Activated CD4-positive, alpha-beta T cell treated with anti-CD3 and anti-CD28 coated beads for 36 hours (primary cell): ENCODE results near the gene DKK3. TPM values are rescaled to one million over a fixed set of nuclear protein-coding genes. Genes with fewer than 3 reads are reported as not detected.
"Not testable (repeated sequence)": the region's sequence is repeated elsewhere in the genome, so short reads cannot be mapped to it uniquely, and the experiment has no call there.

ENCODE experiments used
- ATAC-seq: fragments of 200-7000 bp; cut with Tn5 transposase; one replicate; pipeline ENCODE4 v1.10.0; 2021; ENCODE audit warnings: mild to moderate bottlenecking, moderate library complexity
- CTCF ChIA-PET: fragments of 350-600 bp; sonication (Branson Sonifier 250); formaldehyde crosslinking; loops from one replicate; lab custom pipeline; 2021; ENCODE audit warnings: antibody characterized with exemption; lab: Charles Lee
- POLR2A ChIA-PET: fragments of 350-600 bp; sonication (Branson Sonifier 250); formaldehyde crosslinking; loops from one replicate; lab custom pipeline; 2021; ENCODE audit warnings: antibody characterized with exemption, inconsistent platforms; lab: Charles Lee
- DNase-seq: peaks from one replicate; pipeline ENCODE4 v3.0.0-alpha.2; 2020
- H3K27ac Mint-ChIP-seq: one replicate; pipeline ENCODE4 v1.8.0; 2021; ENCODE audit warnings: mixed read lengths
- H3K27me3 Mint-ChIP-seq: one replicate; pipeline ENCODE4 v1.8.0; 2021; ENCODE audit warnings: mixed read lengths
- H3K36me3 Mint-ChIP-seq: one replicate; pipeline ENCODE4 v1.8.0; 2021; ENCODE audit warnings: low read depth, mixed read lengths
- H3K4me1 Mint-ChIP-seq: one replicate; pipeline ENCODE4 v1.8.0; 2021; ENCODE audit warnings: mixed read lengths
- H3K4me3 Mint-ChIP-seq: one replicate; pipeline ENCODE4 v1.8.0; 2021; ENCODE audit warnings: mild to moderate bottlenecking, moderate library complexity, mixed read lengths
- H3K9me3 Mint-ChIP-seq: one replicate; pipeline ENCODE4 v1.8.0; 2021; ENCODE audit warnings: low read depth, mixed read lengths
- intact Hi-C, 2 experiments: fragments of 100-400 bp; cut with DNase I in 1 of 2; cut with micrococcal nuclease in 1 of 2; formaldehyde crosslinking; loops; one replicate each; pipeline versions ENCODE4 v1.14.2 to v1.15.1; 2022 to 2024; cut with DNase I, micrococcal nuclease
- total RNA-seq, 2 experiments: library from RNA; stranded (reverse); gene quantifications; one replicate each; pipeline ENCODE4 v1.2.3, GENCODE V29; 2021

DKK3 gene
- total RNA-seq, 2 experiments from 2014 or later: not detected

GRCh38 chr11:12046636-12047236 is 38.3 kb upstream of the DKK3 start:
- ChIA-PET POLR2A (no interaction called here), CTCF (interaction anchor here (0.6 to 6.9 kb wide), 12 partner anchors 17 to 252 kb away, joined by 3 to 168 read pairs (median 4); no protein-coding TSS in a partner anchor)
- Mint-ChIP-seq H3K27me3 (peaks cover 4% of the 10 kb centered on the region), H3K27ac (no peak overlapping the region), H3K9me3 (no peaks in the 10 kb centered on the region), H3K36me3 (no peaks in the 10 kb centered on the region), H3K4me1 (peaks cover 10% of the 10 kb centered on the region), H3K4me3 (no peak overlapping the region)
- no peak for DNase-seq
- ATAC-seq: no peak
- intact Hi-C loops: loop anchor here (1.0 to 5.0 kb wide), 4 partner anchors 106 to 846 kb away; no protein-coding TSS in a partner anchor

- POLR2A ChIA-PET: no interaction called here
- ATAC-seq (no peak), DNase-seq (no peak)
- CTCF ChIA-PET: interaction anchor here (0.7 to 6.9 kb wide), 10 partner anchors 16 to 259 kb away, joined by 3 to 168 read pairs (median 4); no protein-coding TSS in a partner anchor
- intact Hi-C loops: loop anchor here (2.0 to 5.0 kb wide), 4 partner anchors 106 to 846 kb away; no protein-coding TSS in a partner anchor
- H3K4me3 Mint-ChIP-seq: no peak overlapping the region
- H3K27ac Mint-ChIP-seq: no peak overlapping the region
- peaks cover 4% of the 10 kb centered on the region for H3K27me3 Mint-ChIP-seq
- peaks cover 11% of the 10 kb centered on the region for H3K4me1 Mint-ChIP-seq
- H3K9me3 Mint-ChIP-seq: no peaks in the 10 kb centered on the region
- H3K36me3 Mint-ChIP-seq: no peaks in the 10 kb centered on the region
These were observed 37.6 kb upstream of the DKK3 start for GRCh38 chr11:12045914-12046635.

- H3K36me3 Mint-ChIP-seq: no peaks in the 10 kb centered on the region
- intact Hi-C loops: loop anchor here (1.0 to 5.0 kb wide), 6 partner anchors 108 to 848 kb away; no protein-coding TSS in a partner anchor
- H3K9me3 Mint-ChIP-seq: no peaks in the 10 kb centered on the region
- no peak overlapping the region for H3K4me3 Mint-ChIP-seq
- ChIA-PET CTCF (interaction anchor here (0.6 to 6.9 kb wide), 30 partner anchors 14 to 456 kb away, joined by 3 to 168 read pairs (median 4); no protein-coding TSS in a partner anchor), POLR2A (interaction anchor here (0.6 kb wide), 1 partner anchor 225 kb away, joined by 6 read pairs; no protein-coding TSS in a partner anchor)
- ATAC-seq (no peak), DNase-seq (no peak)
- peaks cover 11% of the 10 kb centered on the region for H3K4me1 Mint-ChIP-seq
- H3K27me3 Mint-ChIP-seq: peaks cover 4% of the 10 kb centered on the region
- H3K27ac Mint-ChIP-seq: no peak overlapping the region
These were observed 36.4 kb upstream of the DKK3 start for GRCh38 chr11:12044799-12045198.

- DNase-seq (peak; percentile 80), ATAC-seq (peak; percentile 73)
- POLR2A ChIA-PET: no interaction called here
- intact Hi-C loops: loop anchor here (1.0 to 2.0 kb wide), 4 partner anchors 113 to 255 kb away; no protein-coding TSS in a partner anchor
- Mint-ChIP-seq H3K36me3 (no peaks in the 10 kb centered on the region), H3K27ac (no peak overlapping the region), H3K27me3 (peaks cover 4% of the 10 kb centered on the region), H3K4me1 (peaks cover 11% of the 10 kb centered on the region), H3K4me3 (no peak overlapping the region), H3K9me3 (no peaks in the 10 kb centered on the region)
- CTCF ChIA-PET: interaction anchor here (0.6 to 6.9 kb wide), 31 partner anchors 10 to 461 kb away, joined by 3 to 168 read pairs (median 3); no protein-coding TSS in a partner anchor
These were observed 35.7 kb upstream of the DKK3 start for GRCh38 chr11:12043959-12044791.

DNA sequence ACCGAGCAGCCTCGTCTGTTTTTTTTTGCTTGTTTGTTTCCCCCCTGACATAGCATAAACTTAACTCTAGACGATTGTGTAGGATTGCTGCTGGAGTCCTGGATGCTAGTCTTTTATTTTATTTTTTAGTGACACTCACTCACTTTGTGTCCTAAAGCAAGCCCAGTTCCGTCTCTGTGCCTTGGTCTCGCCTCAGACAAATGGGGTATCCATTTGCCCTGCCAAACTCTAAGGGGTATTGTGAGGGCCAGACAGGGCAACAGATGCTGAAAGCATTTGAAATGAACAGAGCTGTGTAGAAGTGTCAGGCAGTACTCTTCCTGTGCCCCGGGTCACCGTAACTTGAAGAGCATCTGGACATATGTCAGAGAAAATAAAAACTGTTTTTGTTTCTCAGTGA is 34.8 kb upstream of the DKK3 start:
- H3K36me3 Mint-ChIP-seq: no peaks in the 10 kb centered on the region
- ATAC-seq (no peak), DNase-seq (no peak)
- POLR2A ChIA-PET: no interaction called here
- peaks cover 4% of the 10 kb centered on the region for H3K27me3 Mint-ChIP-seq
- CTCF ChIA-PET: interaction anchor here (1.6 to 6.9 kb wide), 5 partner anchors 14 to 247 kb away, joined by 5 to 55 read pairs (median 8); no protein-coding TSS in a partner anchor
- H3K27ac Mint-ChIP-seq: no peak overlapping the region
- peaks cover 6% of the 10 kb centered on the region for H3K4me1 Mint-ChIP-seq
- H3K9me3 Mint-ChIP-seq: no peaks in the 10 kb centered on the region
- H3K4me3 Mint-ChIP-seq: no peak overlapping the region
- intact Hi-C loops: no loop called here

GRCh38 chr11:12042215-12042676 is 33.8 kb upstream of the DKK3 start:
- no peak overlapping the region for H3K27ac Mint-ChIP-seq
- H3K36me3 Mint-ChIP-seq: no peaks in the 10 kb centered on the region
- CTCF ChIA-PET: interaction anchor here (0.7 to 6.9 kb wide), 4 partner anchors 76 to 243 kb away, joined by 3 to 55 read pairs (median 6); no protein-coding TSS in a partner anchor

GRCh38 chr11:12040719-12041118 is 32.3 kb upstream of the DKK3 start:
- intact Hi-C loops, H3K36me3 Mint-ChIP-seq, H3K4me1 Mint-ChIP-seq, DNase-seq, H3K27me3 Mint-ChIP-seq, POLR2A ChIA-PET, H3K9me3 Mint-ChIP-seq, H3K4me3 Mint-ChIP-seq, ATAC-seq, H3K27ac Mint-ChIP-seq: not testable (repeated sequence)
- CTCF ChIA-PET: interaction anchor here (0.7 to 1.8 kb wide), 3 partner anchors 12 to 774 kb away, joined by 3 to 4 read pairs (median 4); no protein-coding TSS in a partner anchor

More at GRCh38 chr11:12042215-12042676, 33.8 kb upstream of the DKK3 start:
- no peak for ATAC-seq
- no peaks in the 10 kb centered on the region for H3K9me3 Mint-ChIP-seq
- H3K4me3 Mint-ChIP-seq: no peak overlapping the region
- DNase-seq: no peak
- H3K27me3 Mint-ChIP-seq: peaks cover 4% of the 10 kb centered on the region
- POLR2A ChIA-PET: no interaction called here
- intact Hi-C loops: no loop called here
- peaks cover 2% of the 10 kb centered on the region for H3K4me1 Mint-ChIP-seq

DNA sequence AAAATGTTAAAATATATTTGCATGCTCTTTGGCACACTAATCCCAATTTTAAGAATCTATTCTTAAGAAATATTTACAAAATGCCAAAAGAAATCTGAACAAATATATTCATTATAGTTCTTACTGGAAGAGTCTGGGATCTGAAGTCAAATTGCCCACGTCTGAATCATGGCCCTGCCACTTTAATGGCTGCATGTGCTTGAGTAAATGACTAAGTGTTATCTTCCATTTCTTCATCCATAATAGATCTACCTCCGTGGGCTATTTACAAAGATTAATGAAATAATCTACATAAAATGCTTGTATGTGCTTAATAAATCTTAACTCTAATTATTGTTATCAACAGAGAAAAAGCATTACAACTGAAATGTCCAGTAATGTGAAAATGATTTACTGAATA is 24.5 kb upstream of the DKK3 start:
- H3K36me3 Mint-ChIP-seq: no peaks in the 10 kb centered on the region
- intact Hi-C loops: no loop called here
- CTCF ChIA-PET: interaction anchor here (0.6 kb wide), 2 partner anchors 28 to 421 kb away, joined by 3 read pairs; no protein-coding TSS in a partner anchor

DNA sequence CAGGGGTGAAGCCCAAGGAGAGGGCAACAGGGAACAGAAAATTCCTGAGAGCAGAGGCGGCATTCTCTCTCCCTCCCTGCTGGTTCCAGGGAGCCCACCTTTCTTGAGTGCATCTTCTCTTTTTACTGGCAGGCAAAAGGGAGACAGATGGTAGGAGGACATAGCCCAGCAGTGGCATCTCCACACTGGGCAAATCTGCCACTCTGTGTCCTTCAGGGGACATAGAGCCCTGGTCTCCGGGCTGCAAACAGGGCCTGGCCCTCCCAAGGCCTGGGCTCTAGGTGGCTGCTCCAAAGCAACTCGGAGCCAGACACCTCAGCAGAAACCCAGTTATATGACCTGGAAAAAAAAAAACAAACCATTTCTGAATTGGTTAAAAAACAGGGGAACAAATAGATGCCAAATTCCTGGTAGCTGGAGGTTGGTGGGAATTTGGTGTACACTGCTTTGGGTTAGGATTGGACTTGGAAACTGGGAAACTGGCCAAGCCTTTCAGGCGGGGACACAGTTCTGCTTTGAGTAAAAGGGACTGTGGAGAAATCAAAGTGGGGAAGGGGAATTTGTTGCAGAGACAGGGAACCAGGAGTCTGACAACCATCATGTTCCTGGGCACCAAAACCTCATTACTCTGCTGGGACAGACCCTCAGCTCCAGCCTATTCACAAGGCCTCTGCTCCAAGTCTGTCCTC is 23.6 kb upstream of the DKK3 start:
- ChIA-PET CTCF (interaction anchor here (0.6 to 0.9 kb wide), 2 partner anchors 53 to 250 kb away, joined by 4 to 6 read pairs; no protein-coding TSS in a partner anchor), POLR2A (no interaction called here)
- Mint-ChIP-seq H3K9me3 (no peaks in the 10 kb centered on the region), H3K27me3 (peaks cover 5% of the 10 kb centered on the region), H3K4me1 (no peaks in the 10 kb centered on the region), H3K4me3 (no peak overlapping the region), H3K27ac (no peak overlapping the region), H3K36me3 (no peaks in the 10 kb centered on the region)
- no peak for ATAC-seq
- DNase-seq: no peak
- intact Hi-C loops: no loop called here

More for the DNA sequence above, 24.5 kb upstream of the DKK3 start:
- H3K27ac Mint-ChIP-seq: no peak overlapping the region
- no peaks in the 10 kb centered on the region for H3K4me1 Mint-ChIP-seq
- peaks cover 5% of the 10 kb centered on the region for H3K27me3 Mint-ChIP-seq
- H3K9me3 Mint-ChIP-seq: no peaks in the 10 kb centered on the region
- no peak for DNase-seq
- no peak for ATAC-seq
- POLR2A ChIA-PET: no interaction called here
- no peak overlapping the region for H3K4me3 Mint-ChIP-seq

DNA sequence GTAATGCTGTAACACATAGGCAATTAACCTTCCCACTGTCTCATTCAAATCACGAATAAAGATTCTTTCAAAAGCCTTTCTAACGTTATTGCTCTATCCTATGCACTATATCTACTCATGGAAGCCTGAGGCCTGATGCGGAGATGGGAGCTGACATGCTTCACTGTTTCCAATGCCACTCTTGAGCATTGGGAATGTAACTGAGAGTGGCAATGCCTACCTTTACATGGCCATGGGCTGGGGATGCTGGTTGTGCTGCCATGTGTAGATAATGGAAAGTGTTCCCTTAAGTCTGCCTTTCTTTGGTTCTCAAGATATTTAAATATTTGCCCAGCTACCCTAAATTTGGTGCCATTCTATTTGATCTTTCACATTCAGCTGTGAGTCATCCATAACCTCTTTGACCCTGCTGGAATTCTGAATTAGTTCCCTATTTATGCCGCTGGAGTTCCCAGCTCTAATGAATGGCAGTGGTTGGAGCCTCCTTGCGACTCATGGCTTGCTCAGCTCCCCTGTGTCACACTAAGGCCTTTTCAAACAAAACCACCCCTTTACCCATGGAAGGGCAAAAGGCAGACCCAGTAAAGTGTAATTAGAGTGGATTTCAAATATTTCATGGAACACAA is 21.4 kb upstream of the DKK3 start:
- ATAC-seq: no peak
- Mint-ChIP-seq H3K27ac (no peak overlapping the region), H3K9me3 (no peaks in the 10 kb centered on the region), H3K36me3 (no peaks in the 10 kb centered on the region), H3K4me3 (no peak overlapping the region), H3K4me1 (no peaks in the 10 kb centered on the region), H3K27me3 (peaks cover 4% of the 10 kb centered on the region)
- no peak for DNase-seq
- ChIA-PET POLR2A (no interaction called here), CTCF (interaction anchor here (0.6 to 1.4 kb wide), 3 partner anchors 14 to 261 kb away, joined by 3 to 5 read pairs (median 3); no protein-coding TSS in a partner anchor)
- intact Hi-C loops: no loop called here
